ENCODE data around the gene CAMSAP2. TPM values are rescaled to one million over a fixed set of nuclear protein-coding genes. Genes with fewer than 3 reads are reported as not detected.

CAMSAP2 gene
- total RNA-seq, 1 donor from 2014 or later: 47.9 TPM

GRCh38 chr1:200729863-200730262 is 8.8 kb upstream of the CAMSAP2 start:
- Mint-ChIP-seq H3K27me3 (ENCODE audit: low read depth) (no peaks in the 10 kb centered on the region), H3K27ac (peak overlapping the region; percentile 13), H3K36me3 (no peaks in the 10 kb centered on the region), H3K9me3 (no peaks in the 10 kb centered on the region), H3K4me1 (peaks cover 4% of the 10 kb centered on the region), H3K4me3 (no peak overlapping the region)
- TF ChIP-seq CTCF (IDR thresholded peaks at IDR 0.05; ENCODE audit: unreplicated experiment): no peak
- no peak for DNase-seq (ENCODE audit: low spot score in 2 of 2, unreplicated experiment in 2 of 2)

- no peak for TF ChIP-seq CTCF (IDR thresholded peaks at IDR 0.05; ENCODE audit: unreplicated experiment)
- Mint-ChIP-seq H3K4me3 (no peak overlapping the region), H3K27me3 (ENCODE audit: low read depth) (no peaks in the 10 kb centered on the region), H3K36me3 (no peaks in the 10 kb centered on the region), H3K9me3 (no peaks in the 10 kb centered on the region), H3K27ac (no peak overlapping the region), H3K4me1 (peaks cover 4% of the 10 kb centered on the region)
- no peak for DNase-seq (ENCODE audit: low spot score in 2 of 2, unreplicated experiment in 2 of 2)
Observed at GRCh38 chr1:200731654-200732332, 6.9 kb upstream of the CAMSAP2 start.

- Mint-ChIP-seq H3K4me3 (no peak overlapping the region), H3K27ac (no peak overlapping the region), H3K27me3 (ENCODE audit: low read depth) (no peaks in the 10 kb centered on the region), H3K4me1 (peaks cover 4% of the 10 kb centered on the region), H3K36me3 (no peaks in the 10 kb centered on the region), H3K9me3 (no peaks in the 10 kb centered on the region)
- DNase-seq (ENCODE audit: low spot score in 2 of 2, unreplicated experiment in 2 of 2): no peak
- no peak for TF ChIP-seq CTCF (IDR thresholded peaks at IDR 0.05; ENCODE audit: unreplicated experiment)
Observed at GRCh38 chr1:200732438-200732837, 6.3 kb upstream of the CAMSAP2 start.

- Mint-ChIP-seq H3K9me3 (no peaks in the 10 kb centered on the region), H3K27ac (no peak overlapping the region), H3K27me3 (ENCODE audit: low read depth) (no peaks in the 10 kb centered on the region), H3K4me3 (no peak overlapping the region), H3K36me3 (no peaks in the 10 kb centered on the region), H3K4me1 (peaks cover 13% of the 10 kb centered on the region)
- no peak for DNase-seq (ENCODE audit: low spot score in 2 of 2, unreplicated experiment in 2 of 2)
- TF ChIP-seq CTCF (IDR thresholded peaks at IDR 0.05; ENCODE audit: unreplicated experiment): no peak
Observed at GRCh38 chr1:200733907-200734306, 4.8 kb upstream of the CAMSAP2 start.

- no peaks in the 10 kb centered on the region for H3K27me3 Mint-ChIP-seq (ENCODE audit: low read depth)
- no peak for DNase-seq (ENCODE audit: low spot score in 2 of 2, unreplicated experiment in 2 of 2)
- peak overlapping the region; percentile 99 for H3K27ac Mint-ChIP-seq
- TF ChIP-seq CTCF (IDR thresholded peaks at IDR 0.05; ENCODE audit: unreplicated experiment): no peak
- H3K4me3 Mint-ChIP-seq: peak overlapping the region; percentile 92
- H3K36me3 Mint-ChIP-seq: no peaks in the 10 kb centered on the region
- H3K9me3 Mint-ChIP-seq: no peaks in the 10 kb centered on the region
- peaks cover 35% of the 10 kb centered on the region for H3K4me1 Mint-ChIP-seq
Observed at GRCh38 chr1:200737647-200738291, 924 bp upstream of the CAMSAP2 start.
